WI38 (cell line): ENCODE data around the gene NRP2.

ENCODE experiments used
- H3K4me3 ChIP-seq: 2 replicates; pipeline ENCODE4 v1.5.1; 2011; ENCODE audit warnings: low read depth, mild to moderate bottlenecking, control low read depth, low read length
- CTCF ChIP-seq: IDR thresholded peaks from 2 replicates; pipeline ENCODE4 v1.5.1; 2012; ENCODE audit warnings: low read depth, mild to moderate bottlenecking, control low read depth, low read length

Gene NRP2

GRCh38 chr2:205743137-205743536 is 60.8 kb downstream of the NRP2 start:
- no peak for TF ChIP-seq CTCF
- no peak overlapping the region for H3K4me3 ChIP-seq

- no peak for TF ChIP-seq CTCF
- no peak overlapping the region for H3K4me3 ChIP-seq
Measured at GRCh38 chr2:205744074-205744591, 61.8 kb downstream of the NRP2 start.

- H3K4me3 ChIP-seq, result no peak overlapping the region
- no peak for TF ChIP-seq CTCF
Measured at GRCh38 chr2:205745661-205746419, 63.5 kb downstream of the NRP2 start.

GRCh38 chr2:205746420-205746785 is 64.1 kb downstream of the NRP2 start:
- H3K4me3 ChIP-seq, result no peak overlapping the region
- no peak for TF ChIP-seq CTCF

- no peak for TF ChIP-seq CTCF
- no peak overlapping the region for H3K4me3 ChIP-seq
Measured at GRCh38 chr2:205747829-205748386, 65.6 kb downstream of the NRP2 start.

GRCh38 chr2:205748639-205749038 is 66.3 kb downstream of the NRP2 start:
- TF ChIP-seq CTCF, result no peak
- no peak overlapping the region for H3K4me3 ChIP-seq

- no peak for TF ChIP-seq CTCF
Measured at GRCh38 chr2:205749078-205749477, 66.8 kb downstream of the NRP2 start.

More at GRCh38 chr2:205749078-205749477, 66.8 kb downstream of the NRP2 start:
- no peak overlapping the region for H3K4me3 ChIP-seq
